ENCODE data around the gene GTPBP6. TPM values are rescaled to one million over a fixed set of nuclear protein-coding genes. Genes with fewer than 3 reads are reported as not detected.
"Not testable (repeated sequence)": the region's sequence is repeated elsewhere in the genome, so short reads cannot be mapped to it uniquely, and the experiment has no call there.

GTPBP6 gene
- polyA plus RNA-seq, 12 donors, result 30.9 to 60.2 (median 40.9) TPM; not detected in 1

DNA sequence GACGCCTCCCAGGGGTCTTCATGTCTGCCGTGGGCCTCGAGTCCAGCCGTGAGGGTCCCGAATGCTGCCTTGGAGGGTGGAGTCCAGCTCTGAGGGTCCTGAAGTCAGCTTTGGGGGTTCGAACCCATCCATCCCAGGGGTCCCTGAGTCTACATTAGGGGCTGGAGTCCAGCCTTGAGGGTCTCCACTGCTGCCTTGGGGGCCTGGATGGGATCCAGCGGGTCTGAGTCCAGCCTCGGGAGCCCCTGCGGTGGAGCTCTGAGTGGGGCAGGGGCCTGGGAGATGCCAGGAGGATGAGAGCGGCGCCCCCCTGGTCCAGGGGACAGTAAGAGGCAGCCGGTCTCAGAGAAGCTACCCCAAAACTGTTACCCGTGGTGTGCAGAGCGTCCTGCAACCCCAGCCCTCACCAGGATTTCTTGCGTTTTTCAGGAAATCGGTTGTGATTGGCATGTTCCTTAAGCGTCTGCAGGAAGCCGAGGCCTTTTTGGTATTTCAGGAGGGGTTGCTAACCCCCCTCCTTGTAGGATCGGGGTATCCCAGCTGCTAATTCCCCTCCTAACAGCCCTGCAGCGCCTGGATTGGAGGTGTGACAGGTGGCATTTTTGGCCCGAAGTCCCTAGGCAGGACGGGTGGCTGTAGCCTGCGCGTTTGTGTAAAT lies 1.7 kb upstream of the GTPBP6 start:
- no peak for DNase-seq

DNA sequence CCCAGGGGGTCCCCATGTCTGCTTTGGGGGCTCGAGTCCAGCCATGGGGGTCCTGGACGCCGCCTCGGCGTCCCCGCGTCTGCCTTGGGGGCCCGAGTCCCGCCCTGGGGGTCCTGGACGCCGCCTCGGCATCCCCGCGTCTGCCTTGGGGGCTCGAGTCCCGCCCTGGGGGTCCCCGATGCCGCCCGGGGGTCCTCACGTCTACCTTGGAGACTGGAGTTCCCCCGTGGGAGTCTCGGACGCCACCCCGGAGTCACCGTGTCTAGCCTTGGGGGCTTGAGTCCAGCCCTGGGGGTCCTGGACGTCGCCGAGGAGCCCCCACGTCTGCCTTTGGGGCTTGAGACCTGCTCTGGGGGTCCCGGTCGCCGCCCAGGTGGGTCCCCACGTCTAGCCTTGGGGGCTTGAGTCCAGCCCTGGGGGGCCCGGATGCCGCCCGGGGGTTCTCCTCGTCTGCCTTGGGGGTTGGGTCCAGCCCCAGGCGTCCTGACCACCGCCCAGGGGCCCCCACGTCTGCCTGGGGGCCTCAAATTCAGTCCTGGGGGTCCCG lies 1.1 kb upstream of the GTPBP6 start:
- DNase-seq, result no peak

DNA sequence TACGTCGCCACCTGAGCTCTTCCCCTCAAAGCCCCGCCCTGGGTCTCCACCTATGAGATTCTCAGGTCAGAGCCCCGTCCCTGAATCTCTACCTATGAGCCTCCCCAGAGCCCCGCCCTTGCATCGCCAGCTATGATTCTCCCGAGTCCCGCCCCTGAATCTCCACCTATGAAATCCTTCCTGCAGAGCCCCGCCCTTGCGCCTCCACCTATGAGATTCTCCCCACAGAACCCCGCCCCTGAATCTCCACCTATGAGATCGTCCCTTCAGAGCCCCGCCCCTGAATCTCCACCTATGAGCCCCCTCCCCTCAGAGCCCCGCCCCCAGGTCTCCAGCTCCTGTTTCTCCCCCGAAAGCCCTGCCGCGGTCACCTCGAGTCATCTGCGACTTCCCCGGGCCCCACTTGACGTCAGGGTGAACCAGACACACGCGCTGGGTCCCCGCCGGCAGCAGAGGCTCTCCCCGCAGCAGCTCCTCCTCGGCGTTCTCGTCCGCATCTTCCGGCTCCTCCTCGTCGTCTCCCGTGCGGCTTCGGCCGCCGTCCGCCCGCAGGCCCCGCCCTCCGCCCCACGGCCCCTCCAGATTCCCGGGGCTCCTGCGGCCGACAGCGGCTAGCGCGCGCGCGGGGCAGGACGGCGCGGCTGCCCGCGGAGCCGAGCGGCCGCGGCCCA lies 393 bp downstream of the GTPBP6 start:
- peak; percentile 95 for DNase-seq

DNA sequence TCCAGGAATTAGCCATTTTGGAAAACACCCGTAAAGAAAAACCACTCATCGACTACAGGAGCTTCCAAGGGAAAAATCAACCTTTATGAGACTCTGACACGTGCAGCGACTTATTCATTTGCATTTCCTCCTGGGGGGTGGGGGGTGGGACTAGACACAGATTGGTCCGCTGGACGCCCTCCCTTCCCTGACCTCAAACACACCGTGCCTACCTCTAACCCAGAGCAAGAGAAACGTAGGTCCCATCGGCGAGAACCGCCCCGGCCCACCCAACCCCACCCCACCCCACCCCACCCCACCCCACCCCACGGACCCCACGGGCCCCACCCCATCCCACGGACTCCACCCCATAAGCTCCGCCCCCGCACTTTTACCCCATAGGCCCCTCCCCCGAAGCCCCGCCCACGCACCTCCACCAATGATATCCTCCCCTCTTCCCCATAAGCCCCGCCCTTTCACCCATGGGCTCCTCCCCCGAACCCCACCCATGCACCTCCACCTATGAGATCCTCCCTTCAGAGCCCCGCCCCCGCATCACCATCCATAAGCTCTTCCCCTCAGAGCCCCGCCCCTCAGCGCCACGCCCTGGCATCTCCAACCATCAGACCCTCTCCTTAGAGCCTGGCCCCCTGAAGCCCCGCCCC lies 1.1 kb downstream of the GTPBP6 start:
- no peak for DNase-seq

DNA sequence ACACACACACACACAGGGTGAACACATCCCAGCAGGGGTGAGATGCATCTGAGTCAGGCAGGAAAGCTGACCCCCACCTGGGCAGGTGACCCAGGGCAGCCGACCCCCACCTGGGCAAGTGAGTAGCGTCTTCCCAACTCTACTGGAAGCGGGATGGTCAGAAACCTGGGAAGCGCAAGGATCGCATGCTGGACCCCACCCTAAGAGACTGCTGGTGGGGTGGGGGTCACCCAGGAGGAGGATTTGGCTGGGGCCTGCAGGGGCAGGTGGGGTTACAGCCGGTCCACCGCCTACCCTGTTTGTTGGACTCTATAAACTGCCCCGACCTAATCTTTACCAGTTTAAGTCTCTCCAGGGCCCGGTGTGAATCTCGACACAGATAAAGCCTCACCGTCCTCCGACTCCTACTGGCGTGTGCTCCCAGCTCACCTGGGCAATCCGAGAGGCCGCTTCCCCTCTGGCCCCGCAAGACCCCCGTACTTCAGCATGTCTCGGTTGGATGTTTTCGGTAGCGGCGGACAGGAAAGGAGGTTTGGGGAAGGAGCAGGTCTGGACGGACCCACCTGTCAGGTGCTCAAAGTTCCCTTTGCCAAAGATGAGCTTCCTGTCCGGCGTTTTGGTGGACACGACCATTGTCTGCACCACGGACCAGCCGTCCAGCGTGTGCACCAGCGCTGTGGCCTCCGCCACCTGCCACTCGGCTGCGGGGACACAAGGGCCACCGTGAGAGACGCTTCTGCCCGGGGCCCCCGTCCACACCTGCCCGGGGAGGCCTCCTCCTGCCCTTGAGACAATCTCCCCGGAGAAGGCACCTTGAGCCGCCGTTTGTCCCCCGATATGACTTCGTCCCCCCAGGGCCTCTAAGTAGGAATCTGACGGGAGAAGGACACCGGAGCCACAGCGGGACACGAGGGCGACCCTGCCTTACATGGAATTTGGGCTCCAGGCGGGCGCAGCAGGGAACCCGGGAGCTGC lies 2.0 kb downstream of the GTPBP6 start:
- no peak for DNase-seq

DNA sequence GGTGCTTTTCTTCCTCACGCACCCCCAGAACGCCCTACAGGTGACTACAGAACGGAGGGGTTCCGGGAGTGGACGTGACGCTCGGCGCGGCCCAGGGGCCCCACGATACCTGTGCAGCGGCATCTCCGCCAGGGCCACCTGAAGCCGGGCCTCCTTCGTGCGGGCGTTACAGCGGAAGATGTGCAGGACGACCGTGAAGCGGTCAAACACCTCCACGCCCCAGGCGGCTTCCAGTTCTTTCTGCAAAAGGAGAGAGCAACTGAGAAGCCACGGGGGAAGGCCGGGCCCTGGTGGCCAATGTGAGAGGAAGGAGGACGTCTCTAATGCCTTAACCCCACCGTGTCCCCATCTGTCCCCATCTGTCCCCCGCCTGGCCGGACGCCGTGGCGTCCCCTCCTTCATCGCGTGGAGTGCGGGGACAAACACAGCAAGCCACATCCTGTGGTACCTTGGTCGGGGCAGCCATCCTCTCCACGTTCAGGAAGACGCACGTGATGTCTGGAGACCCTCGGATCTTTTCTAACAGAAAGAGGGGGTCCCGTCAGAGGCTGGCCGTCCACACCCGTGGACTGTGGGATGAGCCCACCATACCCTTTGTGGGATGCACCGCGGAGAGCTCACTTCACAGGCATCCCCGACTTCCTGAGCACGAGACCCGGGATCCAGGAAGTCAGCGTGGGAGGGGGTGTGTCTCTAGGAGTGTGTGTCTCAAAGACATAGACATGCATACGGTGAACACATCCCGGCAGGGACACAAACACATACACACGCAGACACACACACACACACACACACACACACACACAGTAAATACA lies 3.6 kb downstream of the GTPBP6 start:
- DNase-seq, result no peak

DNA sequence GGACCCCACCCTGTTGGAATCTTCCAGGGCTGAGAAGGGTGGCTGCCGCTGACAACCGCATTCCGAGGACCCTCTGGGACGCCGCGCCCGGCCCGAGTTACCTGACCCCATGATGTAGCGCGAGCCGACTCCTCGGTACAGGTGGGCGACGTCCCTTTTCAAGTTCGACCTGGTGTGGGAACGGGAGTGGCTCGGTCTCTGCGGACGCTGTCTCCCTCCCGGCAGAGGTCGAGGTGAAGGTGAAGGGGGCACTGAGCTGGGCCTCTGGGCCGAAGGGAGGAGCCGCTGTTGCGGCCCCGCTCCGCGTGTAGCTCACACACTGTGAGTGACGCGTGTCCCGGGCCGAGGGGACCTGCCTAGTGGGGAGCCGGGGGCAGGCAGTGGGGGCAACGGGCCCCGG lies 4.5 kb downstream of the GTPBP6 start:
- DNase-seq, result no peak

DNA sequence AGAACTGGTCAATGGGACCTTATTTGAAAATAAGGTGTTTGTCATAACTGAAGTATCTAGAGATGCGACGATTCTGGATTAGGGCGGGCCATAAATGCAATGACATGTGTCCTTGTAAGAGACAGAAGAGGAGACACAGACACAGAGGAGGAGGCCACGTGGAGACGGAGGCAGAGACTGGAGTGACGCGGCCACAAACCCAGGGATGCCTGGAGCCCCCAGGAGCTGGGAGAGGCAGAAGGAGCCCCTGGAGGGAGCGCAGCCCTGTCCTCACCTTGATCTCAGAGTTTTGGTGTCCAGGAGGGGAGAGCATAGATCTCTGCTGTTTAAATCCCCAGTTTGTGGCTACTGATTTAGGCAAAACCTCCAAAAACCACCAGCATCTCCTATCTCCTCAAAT lies 5.0 kb downstream of the GTPBP6 start:
- DNase-seq, result no peak

DNA sequence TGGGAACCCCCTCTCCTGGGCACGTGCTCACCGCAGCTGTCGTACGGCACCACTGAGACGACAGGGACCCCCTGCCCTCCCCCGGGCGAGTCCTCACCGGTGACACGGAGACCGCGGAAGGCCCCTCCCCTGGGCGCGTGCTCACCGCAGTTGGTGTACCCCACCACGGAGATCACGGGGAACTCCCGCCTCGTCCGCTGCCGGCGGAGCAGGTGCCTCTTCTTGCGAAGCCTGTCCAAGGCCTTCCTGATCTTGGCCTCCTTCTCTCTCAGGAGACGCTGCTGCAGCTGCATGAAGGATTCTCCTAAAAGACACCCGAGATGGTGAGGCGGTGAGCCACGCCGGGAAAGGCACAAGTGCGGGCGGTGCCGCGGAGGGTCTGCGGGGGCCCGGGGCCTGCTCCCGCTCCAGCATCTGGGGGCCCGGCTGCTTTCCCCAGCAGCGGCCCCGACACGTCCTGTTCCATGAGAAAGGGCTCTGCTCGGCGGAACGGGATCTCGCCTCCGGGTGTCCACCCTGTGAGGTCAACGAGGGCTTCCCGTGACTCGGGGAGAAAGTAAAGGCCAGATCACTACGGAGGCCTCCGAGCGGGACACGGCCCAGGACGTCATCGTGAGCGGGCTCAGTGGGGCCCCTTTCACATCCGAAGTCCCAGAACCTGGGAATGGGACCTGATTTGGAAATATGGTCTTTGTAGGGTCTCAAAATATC lies 5.8 kb downstream of the GTPBP6 start:
- no peak for DNase-seq

DNA sequence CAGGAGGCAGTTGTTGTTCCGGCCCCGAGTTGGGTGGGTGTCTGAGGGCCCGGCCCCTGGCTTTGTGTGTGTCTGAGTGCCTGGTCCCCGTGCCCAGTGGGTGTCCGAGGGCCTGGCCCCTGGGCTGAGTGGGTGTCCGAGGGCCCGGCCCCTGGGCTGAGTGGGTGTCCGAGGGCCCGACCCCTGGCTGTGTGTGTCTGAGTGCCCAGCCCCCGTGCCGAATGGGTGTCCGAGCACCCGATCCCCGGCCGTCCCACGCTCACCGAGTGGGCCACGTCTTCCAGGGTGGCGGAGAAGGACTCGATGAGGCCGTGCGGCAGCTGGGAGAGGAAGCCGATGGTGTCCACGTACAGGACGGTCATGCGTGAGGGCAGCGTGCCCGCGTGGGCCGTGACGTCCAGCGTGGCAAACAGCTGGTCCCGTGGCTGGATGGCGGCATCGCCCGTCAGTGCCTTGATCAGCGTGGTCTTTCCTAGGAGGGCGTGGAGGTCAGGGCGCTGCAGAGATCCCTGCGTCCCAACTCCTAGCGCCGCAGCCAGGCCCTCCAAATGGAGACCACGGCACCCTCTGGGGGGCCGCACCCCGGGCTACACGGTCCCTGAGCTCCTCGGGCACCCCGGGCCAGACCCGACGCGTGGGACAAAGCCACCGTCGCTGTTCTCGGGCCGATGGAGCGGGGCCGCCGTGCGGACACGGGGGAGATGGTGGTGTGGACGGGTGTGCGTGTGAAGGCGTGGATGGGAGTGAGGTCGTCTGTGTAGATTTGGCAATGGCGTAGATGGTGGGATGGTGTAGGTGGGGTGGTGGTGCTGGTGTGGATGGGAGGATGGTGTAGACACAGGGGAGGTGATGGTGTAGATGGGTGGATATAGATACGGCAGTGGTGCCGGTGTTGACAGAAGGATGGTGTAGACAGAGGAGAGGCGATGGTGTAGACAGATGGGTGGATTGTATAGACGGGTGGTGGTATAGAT lies 7.2 kb downstream of the GTPBP6 start:
- DNase-seq, result no peak

DNA sequence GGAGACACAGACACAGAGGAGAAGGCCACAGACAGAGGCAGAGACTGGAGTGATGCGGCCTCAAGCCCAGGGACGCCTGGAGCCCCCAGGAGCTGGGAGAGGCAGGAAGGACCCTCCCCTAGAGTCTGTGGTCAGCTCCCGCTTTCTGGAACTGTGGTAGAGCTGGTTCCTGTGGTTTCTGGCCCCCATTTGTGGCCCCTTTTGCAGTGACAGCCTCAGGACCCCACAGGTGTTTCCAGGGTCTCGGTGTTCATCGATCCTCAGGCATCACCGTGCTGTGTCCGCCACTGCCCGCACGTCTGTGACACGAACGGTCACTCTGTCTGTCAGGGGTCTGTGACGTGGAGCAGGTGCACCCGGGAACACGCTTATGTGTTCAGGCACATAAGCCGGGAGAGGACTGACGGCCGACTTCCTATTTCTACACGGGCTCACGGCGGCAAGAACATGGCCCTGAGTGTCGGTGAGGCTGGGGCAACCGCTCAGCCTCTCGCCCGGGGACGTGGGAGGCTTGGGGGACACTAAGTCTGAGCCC lies 7.9 kb downstream of the GTPBP6 start:
- DNase-seq, result no peak

DNA sequence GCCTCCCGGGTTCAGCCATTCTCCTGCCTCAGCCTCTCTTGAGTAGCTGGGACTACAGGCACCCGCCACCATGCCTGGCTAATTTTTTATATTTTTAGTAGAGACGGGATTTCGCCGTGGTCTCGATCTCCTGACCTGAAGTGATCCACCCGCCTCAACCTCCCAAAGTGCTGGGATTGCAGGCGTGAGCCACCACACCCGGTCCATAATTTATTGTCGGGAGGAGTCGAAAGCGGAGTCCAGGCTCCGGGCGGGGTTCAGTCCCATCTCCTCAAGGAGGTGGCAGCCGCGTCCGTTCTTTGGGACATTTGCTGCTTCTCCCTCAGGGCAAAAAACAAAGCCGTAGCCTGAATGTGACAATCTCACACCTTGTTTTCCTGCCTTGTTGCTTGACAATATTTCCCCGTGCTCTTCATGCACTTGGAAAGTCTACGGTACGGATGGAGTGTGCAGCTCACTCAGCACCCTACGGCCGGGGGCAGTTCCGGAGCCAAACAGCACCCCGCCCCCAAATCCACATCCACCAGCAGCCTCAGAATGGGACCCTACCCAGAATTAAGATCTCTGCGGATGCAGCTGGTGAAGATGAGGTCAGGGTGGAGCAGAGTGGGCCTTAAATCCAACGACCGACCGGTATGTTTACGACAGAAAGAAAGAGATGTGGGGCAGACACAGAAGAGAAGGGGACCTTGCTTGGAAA lies 9.6 kb downstream of the GTPBP6 start:
- no peak for DNase-seq

DNA sequence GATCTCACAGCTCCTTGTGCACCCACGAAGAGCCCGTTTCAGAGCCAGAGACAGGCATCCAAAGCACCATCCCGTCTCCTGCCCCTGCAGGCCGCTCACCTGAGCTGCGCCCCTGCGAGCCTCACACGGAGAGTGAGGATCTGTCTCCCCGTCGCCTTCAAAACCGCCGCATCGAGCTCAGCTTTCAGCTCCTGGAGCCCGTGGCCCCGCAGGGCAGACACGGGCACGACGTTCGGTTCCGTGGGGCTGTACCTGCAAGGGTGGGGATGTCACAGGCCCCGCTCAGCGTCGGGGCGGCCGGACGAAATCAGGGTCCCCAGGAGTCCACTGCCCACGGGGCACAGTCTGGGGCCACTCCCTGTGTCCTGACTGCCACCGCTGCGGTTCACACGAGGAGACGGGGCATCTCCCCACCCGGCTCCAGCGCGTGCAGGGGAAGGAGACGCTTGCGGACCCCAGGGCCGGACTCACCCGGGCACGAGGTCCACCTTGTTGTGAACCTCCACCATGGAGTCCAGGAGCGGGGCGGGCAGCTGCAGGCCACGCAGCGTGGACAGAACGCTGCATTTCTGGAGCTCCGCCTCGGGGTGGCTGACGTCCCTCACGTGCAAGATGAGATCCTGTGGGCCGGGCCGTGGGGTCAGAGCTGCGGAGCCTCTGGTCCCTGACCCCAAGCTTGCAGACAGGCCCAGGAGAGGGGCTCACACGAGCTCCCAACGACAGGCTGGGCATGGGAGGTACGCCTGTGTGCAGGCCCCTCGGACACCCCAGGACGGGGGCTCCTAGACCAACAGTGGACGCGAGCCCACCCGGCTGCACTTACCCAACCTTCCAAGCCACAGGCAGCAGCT lies 11.1 kb downstream of the GTPBP6 start:
- DNase-seq, result no peak

DNA sequence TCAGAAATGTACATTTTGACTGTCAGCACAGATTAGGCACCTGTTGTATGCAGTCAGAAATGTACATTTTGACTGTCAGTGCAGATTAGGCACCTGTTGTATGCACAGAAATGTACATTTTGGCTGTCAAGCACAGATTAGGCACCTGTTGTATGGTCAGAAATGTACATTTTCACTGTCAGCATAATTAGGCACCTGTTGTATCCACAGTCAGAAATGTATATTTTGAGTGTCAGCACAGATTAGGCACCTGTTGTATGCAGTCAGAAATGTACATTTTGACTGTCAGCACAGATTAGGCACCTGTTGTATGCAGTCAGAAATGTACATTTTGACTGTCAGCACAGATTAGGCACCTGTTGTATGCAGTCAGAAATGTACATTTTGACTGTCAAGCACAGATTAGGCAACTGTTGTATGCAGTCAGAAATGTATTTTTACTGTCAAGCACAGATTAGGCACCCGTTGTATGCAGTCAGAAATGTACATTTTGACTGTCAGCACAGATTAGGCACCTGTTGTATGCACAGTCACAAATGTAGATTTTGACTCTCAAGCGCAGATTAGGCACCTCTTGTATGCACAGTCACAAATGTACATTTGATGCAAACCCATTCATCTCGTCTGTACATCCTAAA lies 11.9 kb downstream of the GTPBP6 start:
- not testable (repeated sequence) for DNase-seq

DNA sequence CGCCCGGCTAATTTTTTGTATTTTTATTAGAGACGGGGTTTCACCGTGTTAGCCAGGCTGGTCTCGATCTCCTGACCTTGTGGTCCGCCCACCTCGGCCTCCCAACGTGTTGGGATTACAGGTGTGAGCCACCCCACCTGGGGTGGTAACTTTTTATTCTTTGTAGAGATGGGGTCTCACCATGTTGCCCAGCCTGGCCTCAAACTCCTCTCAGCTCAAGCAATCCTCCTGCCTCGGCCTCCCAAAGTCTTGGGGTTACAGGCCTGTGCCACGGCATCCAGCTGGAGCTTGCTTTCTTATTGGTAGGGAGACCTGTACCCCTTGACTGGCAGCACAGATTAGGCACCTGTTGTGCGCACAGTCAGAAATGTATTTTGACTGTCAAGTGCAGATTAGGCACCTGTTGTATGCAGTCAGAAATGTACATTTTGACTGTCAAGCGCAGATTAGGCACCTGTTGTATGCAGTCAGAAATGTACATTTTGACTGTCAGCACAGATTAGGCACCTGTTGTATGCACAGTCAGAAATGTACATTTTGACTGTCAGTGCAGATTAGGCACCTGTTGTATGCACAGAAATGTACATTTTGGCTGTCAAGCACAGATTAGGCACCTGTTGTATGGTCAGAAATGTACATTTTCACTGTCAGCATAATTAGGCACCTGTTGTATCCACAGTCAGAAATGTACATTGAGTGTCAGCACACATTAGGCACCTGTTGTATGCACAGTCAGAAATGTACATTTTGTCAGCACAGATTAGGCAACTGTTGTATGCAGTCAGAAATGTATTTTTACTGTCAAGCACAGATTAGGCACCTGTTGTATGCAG lies 12.6 kb downstream of the GTPBP6 start:
- not testable (repeated sequence) for DNase-seq

DNA sequence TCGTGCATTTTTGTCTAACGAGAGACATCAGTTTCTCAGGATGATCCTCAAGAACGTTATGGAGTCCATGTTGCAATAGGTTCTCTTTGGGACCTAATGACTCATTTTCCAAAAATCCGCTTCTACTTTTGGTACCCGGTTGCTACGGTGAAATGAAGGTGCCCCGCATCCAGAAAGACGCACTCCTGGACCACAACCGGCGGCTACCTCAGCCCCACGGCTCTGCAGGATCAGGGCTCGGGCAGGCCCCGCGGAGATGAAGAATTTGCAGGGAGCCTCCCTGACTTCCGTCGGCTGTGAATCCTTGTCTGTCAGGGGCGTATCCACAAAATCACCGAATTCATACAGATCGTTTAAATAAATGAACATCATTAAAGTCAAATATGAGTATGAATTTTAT lies 15.6 kb downstream of the GTPBP6 start:
- no peak for DNase-seq

All from muscle of arm (tissue), 12 donors.